RWPE2 (cell line): ENCODE results near the gene HERC4.
"Not testable (repeated sequence)": the region's sequence is repeated elsewhere in the genome, so short reads cannot be mapped to it uniquely, and the experiment has no call there.

ENCODE experiments used
- ATAC-seq: fragments of 200-7000 bp; cut with Tn5 transposase; 3 replicates; pipeline ENCODE4 v1.9.1; 2021; ENCODE audit warnings: low read depth
- DNase-seq: peaks from one replicate; pipeline ENCODE4 v3.0.0-alpha.2; 2020; ENCODE audit warnings: low spot score
- H3K27ac ChIP-seq: fragments of 450-650 bp; 2 replicates; pipeline ENCODE4 v1.5.1; 2017; ENCODE audit warnings: mild to moderate bottlenecking; ENCODE audit not compliant: poor library complexity, severe bottlenecking
- H3K27me3 ChIP-seq: fragments of 250-450 bp; sonication (Bioruptor Pico); 2 replicates; pipeline ENCODE4 v1.5.1; 2021; ENCODE audit warnings: mild to moderate bottlenecking, moderate library complexity; ENCODE audit not compliant: insufficient read depth, poor library complexity, severe bottlenecking
- H3K36me3 ChIP-seq: fragments of 250-450 bp; sonication (Bioruptor Pico); 2 replicates; pipeline ENCODE4 v1.5.1; 2020; ENCODE audit warnings: low read depth, mild to moderate bottlenecking, moderate library complexity
- H3K4me1 ChIP-seq: fragments of 250-450 bp; sonication (Bioruptor Pico); 2 replicates; pipeline ENCODE4 v1.5.1; 2021; ENCODE audit warnings: mild to moderate bottlenecking, moderate library complexity; ENCODE audit not compliant: insufficient read depth, poor library complexity, severe bottlenecking
- H3K4me3 ChIP-seq: fragments of 250-450 bp; sonication (Bioruptor Pico); 2 replicates; pipeline ENCODE4 v1.5.1; 2021; ENCODE audit warnings: mild to moderate bottlenecking, moderate library complexity; ENCODE audit not compliant: severe bottlenecking
- H3K9me3 ChIP-seq: fragments of 250-450 bp; sonication (Bioruptor Pico); 2 replicates; pipeline ENCODE4 v1.5.1; 2021; ENCODE audit warnings: mild to moderate bottlenecking, moderate library complexity; ENCODE audit not compliant: severe bottlenecking
- TF ChIP-seq, protein P1 (sequence below): fragments of 450-650 bp; IDR thresholded peaks from one replicate; pipeline ENCODE4 v1.5.1; 2017; ENCODE audit warnings: mild to moderate bottlenecking, moderate library complexity; ENCODE audit not compliant: poor library complexity, severe bottlenecking

HERC4 gene

DNA sequence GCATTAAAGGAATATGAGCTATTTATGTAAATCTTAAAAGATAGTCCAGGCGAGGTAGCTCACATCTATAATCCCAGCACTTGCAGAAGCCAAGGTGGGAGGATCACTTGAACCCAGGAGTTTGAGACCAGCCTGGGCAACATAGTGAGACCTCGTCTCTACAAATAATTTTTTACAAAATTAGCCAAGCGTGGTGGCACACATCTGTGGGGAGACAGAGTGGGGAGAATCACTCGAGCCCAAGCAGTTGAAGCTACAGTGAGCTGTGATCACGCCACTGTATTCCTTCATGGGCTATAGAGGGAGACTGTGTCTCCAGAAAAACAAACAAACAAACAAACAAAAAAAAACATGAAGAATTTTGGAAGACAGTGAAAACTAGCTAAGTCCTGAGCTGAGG is 28.4 kb downstream of the HERC4 start:
- peaks cover 2% of the 10 kb centered on the region for H3K9me3 ChIP-seq
- H3K36me3 ChIP-seq = peaks cover 45% of the 10 kb centered on the region
- DNase-seq (no peak), ATAC-seq (no peak)
- no peak overlapping the region for H3K27ac ChIP-seq
- TF ChIP-seq, protein P1, sequence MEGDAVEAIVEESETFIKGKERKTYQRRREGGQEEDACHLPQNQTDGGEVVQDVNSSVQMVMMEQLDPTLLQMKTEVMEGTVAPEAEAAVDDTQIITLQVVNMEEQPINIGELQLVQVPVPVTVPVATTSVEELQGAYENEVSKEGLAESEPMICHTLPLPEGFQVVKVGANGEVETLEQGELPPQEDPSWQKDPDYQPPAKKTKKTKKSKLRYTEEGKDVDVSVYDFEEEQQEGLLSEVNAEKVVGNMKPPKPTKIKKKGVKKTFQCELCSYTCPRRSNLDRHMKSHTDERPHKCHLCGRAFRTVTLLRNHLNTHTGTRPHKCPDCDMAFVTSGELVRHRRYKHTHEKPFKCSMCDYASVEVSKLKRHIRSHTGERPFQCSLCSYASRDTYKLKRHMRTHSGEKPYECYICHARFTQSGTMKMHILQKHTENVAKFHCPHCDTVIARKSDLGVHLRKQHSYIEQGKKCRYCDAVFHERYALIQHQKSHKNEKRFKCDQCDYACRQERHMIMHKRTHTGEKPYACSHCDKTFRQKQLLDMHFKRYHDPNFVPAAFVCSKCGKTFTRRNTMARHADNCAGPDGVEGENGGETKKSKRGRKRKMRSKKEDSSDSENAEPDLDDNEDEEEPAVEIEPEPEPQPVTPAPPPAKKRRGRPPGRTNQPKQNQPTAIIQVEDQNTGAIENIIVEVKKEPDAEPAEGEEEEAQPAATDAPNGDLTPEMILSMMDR = no peak
- H3K4me1 ChIP-seq = peaks cover 8% of the 10 kb centered on the region
- no peaks in the 10 kb centered on the region for H3K27me3 ChIP-seq
- H3K4me3 ChIP-seq = no peak overlapping the region

DNA sequence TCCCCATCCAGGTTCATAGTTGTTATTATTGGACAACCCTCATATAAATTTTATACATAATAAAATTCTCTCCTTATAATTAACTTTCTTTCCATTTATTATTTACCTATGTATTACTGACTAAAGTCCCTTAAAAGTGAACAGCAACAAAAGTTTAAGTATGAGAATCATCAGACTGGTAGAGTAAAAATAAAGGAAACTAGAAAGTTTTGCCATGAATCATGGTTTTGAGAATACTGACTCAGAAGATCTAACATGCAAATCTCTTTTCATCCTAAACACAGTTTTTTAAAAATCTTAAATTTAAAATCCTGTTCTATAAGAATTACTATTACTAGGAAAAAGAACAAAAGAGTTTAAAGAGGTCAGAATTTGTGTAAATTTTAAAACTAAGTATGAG is 32.1 kb downstream of the HERC4 start:
- no peak overlapping the region for H3K4me3 ChIP-seq
- DNase-seq = no peak

DNA sequence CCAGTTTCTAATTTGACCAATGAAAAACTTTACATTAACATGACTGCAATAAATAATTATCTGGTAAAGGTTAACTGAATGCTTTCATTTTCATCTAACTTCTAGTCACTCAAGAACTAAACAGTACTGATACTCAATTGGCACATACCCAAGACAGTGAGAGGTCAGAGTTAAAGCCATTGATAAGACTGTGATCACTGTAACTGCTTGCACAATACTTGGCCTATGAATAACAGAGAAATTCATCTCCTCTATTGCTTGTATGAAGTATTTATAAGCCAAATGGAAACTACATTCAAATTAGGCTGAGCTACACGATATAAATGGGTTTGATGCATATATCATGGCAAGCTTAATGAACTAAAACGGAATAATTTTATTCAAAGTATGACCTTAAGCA is 43.0 kb downstream of the HERC4 start:
- Histone ChIP-seq H3K4me1 (no peaks in the 10 kb centered on the region), H3K27me3 (no peaks in the 10 kb centered on the region), H3K4me3 (no peak overlapping the region), H3K27ac (no peak overlapping the region), H3K36me3 (peaks cover 83% of the 10 kb centered on the region), H3K9me3 (no peaks in the 10 kb centered on the region)
- DNase-seq (no peak), ATAC-seq (no peak)
- TF ChIP-seq, protein P1 = no peak

More for the DNA sequence above, 32.1 kb downstream of the HERC4 start:
- H3K4me1 ChIP-seq = peaks cover 8% of the 10 kb centered on the region
- peaks cover 72% of the 10 kb centered on the region for H3K36me3 ChIP-seq
- H3K27me3 ChIP-seq = no peaks in the 10 kb centered on the region
- H3K9me3 ChIP-seq = peaks cover 2% of the 10 kb centered on the region
- no peak for ATAC-seq
- peak overlapping the region; percentile 13 for H3K27ac ChIP-seq
- TF ChIP-seq, protein P1 = no peak

DNA sequence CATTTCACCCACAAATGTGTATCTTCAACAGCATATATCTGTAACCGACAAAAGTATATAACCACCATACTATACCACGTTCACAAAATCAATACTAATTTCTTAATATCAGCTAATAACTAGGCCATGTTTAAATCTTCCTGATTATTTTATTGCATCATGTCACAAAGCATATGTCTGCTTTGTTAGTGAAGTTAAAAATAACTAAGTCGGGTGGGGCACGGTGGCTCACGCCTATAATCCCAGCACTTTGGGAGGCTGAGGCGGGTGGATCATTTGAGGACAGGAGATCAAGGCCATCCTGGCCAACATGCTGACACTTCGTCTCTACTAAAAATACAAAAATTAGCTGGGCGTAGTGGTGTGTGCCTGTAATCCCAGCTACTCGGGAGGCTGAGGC is 47.7 kb downstream of the HERC4 start:
- DNase-seq (no peak), ATAC-seq (no peak)
- no peak overlapping the region for H3K27ac ChIP-seq
- H3K27me3 ChIP-seq = no peaks in the 10 kb centered on the region
- H3K36me3 ChIP-seq = peaks cover 83% of the 10 kb centered on the region
- TF ChIP-seq, protein P1 = no peak
- no peaks in the 10 kb centered on the region for H3K9me3 ChIP-seq
- H3K4me1 ChIP-seq = no peaks in the 10 kb centered on the region
- no peak overlapping the region for H3K4me3 ChIP-seq

DNA sequence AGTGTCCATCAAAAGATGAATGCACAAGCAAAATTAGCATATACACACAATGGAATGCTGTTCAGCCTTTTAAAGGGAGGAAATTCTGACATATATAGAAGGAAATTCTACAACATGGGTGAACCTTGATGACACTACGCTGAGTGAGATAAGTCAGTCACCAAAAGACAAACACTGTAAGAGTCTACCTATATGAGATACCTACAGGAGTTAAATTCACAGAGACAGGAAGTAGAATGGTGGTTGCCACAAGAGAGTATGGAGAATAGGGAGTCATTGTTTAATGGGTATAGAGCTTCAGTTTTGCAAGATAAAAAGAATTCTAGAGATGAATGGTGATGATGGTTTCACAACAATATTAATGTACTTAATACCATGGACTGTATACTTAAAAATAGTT is 51.8 kb downstream of the HERC4 start:
- no peak overlapping the region for H3K27ac ChIP-seq
- H3K4me1 ChIP-seq = no peaks in the 10 kb centered on the region
- DNase-seq (no peak), ATAC-seq (no peak)
- H3K9me3 ChIP-seq = no peaks in the 10 kb centered on the region
- peaks cover 85% of the 10 kb centered on the region for H3K36me3 ChIP-seq
- TF ChIP-seq, protein P1 = no peak
- H3K4me3 ChIP-seq = no peak overlapping the region
- H3K27me3 ChIP-seq = no peaks in the 10 kb centered on the region

DNA sequence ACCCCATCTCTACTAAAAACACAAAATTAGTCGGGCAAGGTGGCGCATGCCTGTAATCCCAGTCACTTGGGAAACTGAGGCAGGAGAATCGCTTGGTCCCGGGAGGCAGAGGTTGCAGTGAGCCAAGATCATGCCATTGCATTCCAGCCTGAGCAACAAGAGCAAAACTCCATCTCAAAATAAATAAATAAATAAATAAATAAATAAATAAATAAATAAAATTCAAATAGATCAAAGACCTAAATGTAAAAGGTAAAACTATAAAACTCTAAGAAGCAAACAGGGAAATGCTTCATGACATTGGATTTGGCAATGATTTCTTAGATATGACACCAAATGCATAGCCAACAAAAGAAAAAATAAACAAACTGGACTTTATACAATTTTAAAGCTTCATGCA is 52.8 kb downstream of the HERC4 start:
- not testable (repeated sequence) for H3K9me3 ChIP-seq, H3K4me3 ChIP-seq, H3K27ac ChIP-seq, ATAC-seq, H3K4me1 ChIP-seq, H3K27me3 ChIP-seq, DNase-seq
- peaks cover 82% of the 10 kb centered on the region for H3K36me3 ChIP-seq

DNA sequence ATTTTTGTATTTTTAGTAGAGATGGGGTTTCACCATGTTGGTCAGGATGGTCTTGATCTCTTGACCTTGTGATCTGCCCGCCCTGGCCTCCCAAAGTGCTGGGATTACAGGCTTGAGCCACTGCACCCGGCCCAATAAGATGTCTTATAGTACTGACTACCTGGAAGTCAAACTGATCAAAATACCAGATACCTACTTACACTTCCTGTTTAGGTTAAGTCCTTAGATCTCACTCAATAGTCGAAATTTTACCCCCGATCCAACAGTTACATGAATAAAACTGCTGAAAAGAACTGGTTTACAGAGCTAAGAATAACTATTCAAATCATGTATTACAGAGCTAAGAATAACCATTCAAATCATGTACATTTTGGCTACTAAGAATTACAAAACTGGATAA is 58.6 kb downstream of the HERC4 start:
- not testable (repeated sequence) for H3K4me1 ChIP-seq, H3K27ac ChIP-seq, ATAC-seq, H3K4me3 ChIP-seq, H3K27me3 ChIP-seq, DNase-seq, H3K9me3 ChIP-seq
- peaks cover 82% of the 10 kb centered on the region for H3K36me3 ChIP-seq
